HepG2 (cell line): Measurements from ENCODE around the gene CPLX3. TPM values are rescaled to one million over a fixed set of nuclear protein-coding genes. Genes with fewer than 3 reads are reported as not detected.
A peak's percentile ranks its signal among the peaks of the same experiment; 100 is the strongest.

Experiments used
- ATF3 ChIP-seq: sonication (generic); formaldehyde crosslinking; IDR thresholded peaks from 2 replicates; pipeline ENCODE4 v1.4.0; 2020; ENCODE audit warnings: missing genetic modification reagents
- ATF7 ChIP-seq, 2 experiments: fragments of 450-650 bp in 1 of 2; sonication (generic) in 1 of 2; formaldehyde crosslinking in 1 of 2; IDR thresholded peaks; 2 replicates each; pipeline versions ENCODE4 v1.4.0 to v1.6.1; 2016 to 2020; ENCODE audit warnings: antibody characterized with exemption in 1 of 2, mild to moderate bottlenecking in 1 of 2, missing genetic modification reagents in 1 of 2
- CEBPG ChIP-seq: IDR thresholded peaks from 2 replicates; pipeline ENCODE4 v1.6.1; 2016
- ELF4 ChIP-seq: sonication (generic); formaldehyde crosslinking; IDR thresholded peaks from 2 replicates; pipeline ENCODE4 v1.5.0; 2020; ENCODE audit warnings: missing genetic modification reagents, mild to moderate bottlenecking, moderate library complexity, borderline replicate concordance
- HNF4A ChIP-seq: sonication (generic); formaldehyde crosslinking; IDR thresholded peaks from 2 replicates; pipeline ENCODE4 v1.4.0; 2020; ENCODE audit warnings: missing genetic modification reagents
- MEIS1 ChIP-seq: sonication (generic); formaldehyde crosslinking; IDR thresholded peaks from 2 replicates; pipeline ENCODE4 v1.9.0; 2021; ENCODE audit warnings: mild to moderate bottlenecking, missing genetic modification reagents, moderate library complexity, borderline replicate concordance
- RBM22 ChIP-seq: fragments of 200-400 bp; formaldehyde crosslinking; optimal IDR thresholded peaks from 2 replicates; pipeline ENCODE3; 2017; ENCODE audit warnings: mild to moderate bottlenecking, low read length, moderate library complexity
- TMF1 ChIP-seq: sonication (generic); formaldehyde crosslinking; IDR thresholded peaks from 2 replicates; pipeline ENCODE4 v1.8.1; 2022; ENCODE audit warnings: low read depth, missing genetic modification reagents
- XBP1 ChIP-seq: sonication (generic); formaldehyde crosslinking; IDR thresholded peaks from 2 replicates; pipeline ENCODE4 v1.5.0; 2020; ENCODE audit warnings: missing genetic modification reagents
- ZFX ChIP-seq: sonication (generic); formaldehyde crosslinking; IDR thresholded peaks from 2 replicates; pipeline ENCODE4 v1.4.0; 2020; ENCODE audit warnings: mild to moderate bottlenecking, low read depth, missing genetic modification reagents, moderate library complexity
- ZNF292 ChIP-seq: sonication (generic); formaldehyde crosslinking; IDR thresholded peaks from 2 replicates; pipeline ENCODE4 v1.8.1; 2022; ENCODE audit warnings: mild to moderate bottlenecking, low read depth, missing genetic modification reagents, borderline replicate concordance
- ZNF30 ChIP-seq: sonication (generic); formaldehyde crosslinking; IDR thresholded peaks from 2 replicates; pipeline ENCODE4 v1.5.0; 2020; ENCODE audit warnings: mild to moderate bottlenecking, missing genetic modification reagents
- ZNF317 ChIP-seq: sonication (generic); formaldehyde crosslinking; IDR thresholded peaks from 2 replicates; pipeline ENCODE4 v1.5.0; 2020; ENCODE audit warnings: mild to moderate bottlenecking, missing genetic modification reagents
- ZNF468 ChIP-seq: sonication (generic); formaldehyde crosslinking; IDR thresholded peaks from 2 replicates; pipeline ENCODE4 v1.8.0; 2022; ENCODE audit warnings: mild to moderate bottlenecking, moderate library complexity, missing genetic modification reagents
- ZNF510 ChIP-seq: sonication (generic); formaldehyde crosslinking; IDR thresholded peaks from 2 replicates; pipeline ENCODE4 v1.4.0; 2020; ENCODE audit warnings: low read depth, mild to moderate bottlenecking, missing genetic modification reagents
- ZNF784 ChIP-seq: sonication (generic); formaldehyde crosslinking; IDR thresholded peaks from 2 replicates; pipeline ENCODE4 v1.5.1; 2020; ENCODE audit warnings: missing genetic modification reagents, mild to moderate bottlenecking, borderline replicate concordance
- ZSCAN31 ChIP-seq: sonication (generic); formaldehyde crosslinking; IDR thresholded peaks from 2 replicates; pipeline ENCODE4 v1.5.0; 2020; ENCODE audit warnings: low read depth, mild to moderate bottlenecking, missing genetic modification reagents
- ZSCAN9 ChIP-seq: IDR thresholded peaks from 2 replicates; pipeline ENCODE4 v1.6.1; 2016; ENCODE audit warnings: borderline replicate concordance
- polyA plus RNA-seq, 8 experiments: library from polyadenylated mRNA; depleted of rRNA in 3 of 8; stranded (reverse) in 7 of 8; unstranded in 1 of 8; fragments of >200 nt; fragmentation: Illumina TruSeq in 4 of 8; extraction: Trizol in 4 of 8; gene quantifications; 2 replicates each; pipeline versions ENCODE4 v1.2.1 to v1.2.3, GENCODE V29; 2011 to 2016; ENCODE audit warnings: low read depth in 4 of 8, missing spikeins in 1 of 8, mixed read lengths in 1 of 8; ENCODE audit not compliant: insufficient read depth in 1 of 8
- total RNA-seq, 5 experiments: library from RNA; depleted of rRNA; stranded (reverse); fragments of >200 nt; fragmentation: Illumina TruSeq; extraction: Trizol; gene quantifications; 2 replicates each; pipeline ENCODE4 v1.2.3, GENCODE V29; 2016; ENCODE audit warnings: low read depth in 1 of 5
- TF ChIP-seq, protein P1 (sequence below): sonication (generic); formaldehyde crosslinking; IDR thresholded peaks from 2 replicates; pipeline ENCODE4 v1.8.0; 2022; ENCODE audit warnings: missing genetic modification reagents, mild to moderate bottlenecking, moderate library complexity, borderline replicate concordance
- TF ChIP-seq, protein P2 (sequence below): sonication (generic); formaldehyde crosslinking; IDR thresholded peaks from 2 replicates; pipeline ENCODE4 v1.8.0; 2022; ENCODE audit warnings: missing genetic modification reagents, low read depth, mild to moderate bottlenecking, borderline replicate concordance
- TF ChIP-seq, protein P3 (sequence below): sonication (generic); formaldehyde crosslinking; IDR thresholded peaks from 2 replicates; pipeline ENCODE4 v1.4.0; 2020; ENCODE audit warnings: missing genetic modification reagents

Gene CPLX3
- total and polyA plus RNA-seq, 2 of the 13 experiments (the other 11 are each of a cell fraction or from before 2014, with no cell fraction given), result not detected

DNA sequence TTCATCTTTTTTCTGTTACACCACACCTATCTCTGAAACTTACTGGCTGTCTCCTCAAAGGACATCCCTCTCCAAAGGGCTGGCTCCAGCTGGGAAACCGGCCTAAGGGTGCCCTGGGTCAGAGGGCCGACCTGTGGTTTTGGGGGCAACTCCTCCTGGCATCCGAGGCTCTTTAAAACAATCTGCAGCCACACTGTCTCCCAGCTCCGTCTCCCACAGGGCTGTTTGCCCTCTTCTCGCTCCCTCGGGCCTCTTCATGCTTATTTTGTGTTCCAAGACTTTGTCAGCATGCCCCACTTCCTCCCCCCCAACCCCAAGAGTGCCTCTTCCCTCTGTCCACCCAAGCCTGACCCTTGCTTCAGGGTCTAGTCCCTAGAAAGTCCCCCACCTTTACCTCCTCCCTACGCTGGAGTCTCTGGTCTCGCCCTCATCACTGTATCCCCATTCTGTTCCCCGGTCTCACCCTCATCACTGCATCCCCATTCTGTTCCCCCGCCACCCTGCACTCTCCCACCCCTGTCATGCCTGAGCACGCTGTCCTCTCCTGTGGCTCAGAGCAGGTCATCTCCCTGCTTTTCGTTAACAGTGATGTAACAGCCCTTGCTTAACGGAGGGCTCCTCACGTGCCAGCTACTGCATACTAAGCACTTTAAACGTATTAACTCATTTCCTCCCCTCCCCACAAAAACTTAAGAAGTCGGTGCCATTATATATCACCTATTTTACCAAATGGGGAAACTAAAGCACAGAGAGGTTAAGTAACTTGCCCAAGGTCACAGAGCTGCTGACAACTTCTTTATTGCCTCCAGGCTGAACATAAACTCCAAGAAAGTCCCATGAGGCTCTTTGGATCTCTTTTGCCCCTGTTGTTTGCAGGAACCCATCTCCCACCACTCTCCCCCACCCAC, 45.6 kb upstream of the CPLX3 start (continued):
- TF ChIP-seq ELF4 (CRISPR knock-in tag), result no peak
- no peak for TF ChIP-seq ZSCAN9 (CRISPR knock-in tag)
- no peak for TF ChIP-seq XBP1
- TF ChIP-seq ZNF317 (CRISPR knock-in tag), result no peak
- TF ChIP-seq ATF3 (CRISPR knock-in tag), result no peak
- TF ChIP-seq ZNF784 (CRISPR knock-in tag), result no peak
- TF ChIP-seq MEIS1, result no peak
- no peak for TF ChIP-seq HNF4A (CRISPR knock-in tag)
- peak; percentile 29; the same call in 1 of the 2 replicates for TF ChIP-seq CEBPG (CRISPR knock-in tag)
- no peak for TF ChIP-seq ZNF468
- TF ChIP-seq, protein P1, sequence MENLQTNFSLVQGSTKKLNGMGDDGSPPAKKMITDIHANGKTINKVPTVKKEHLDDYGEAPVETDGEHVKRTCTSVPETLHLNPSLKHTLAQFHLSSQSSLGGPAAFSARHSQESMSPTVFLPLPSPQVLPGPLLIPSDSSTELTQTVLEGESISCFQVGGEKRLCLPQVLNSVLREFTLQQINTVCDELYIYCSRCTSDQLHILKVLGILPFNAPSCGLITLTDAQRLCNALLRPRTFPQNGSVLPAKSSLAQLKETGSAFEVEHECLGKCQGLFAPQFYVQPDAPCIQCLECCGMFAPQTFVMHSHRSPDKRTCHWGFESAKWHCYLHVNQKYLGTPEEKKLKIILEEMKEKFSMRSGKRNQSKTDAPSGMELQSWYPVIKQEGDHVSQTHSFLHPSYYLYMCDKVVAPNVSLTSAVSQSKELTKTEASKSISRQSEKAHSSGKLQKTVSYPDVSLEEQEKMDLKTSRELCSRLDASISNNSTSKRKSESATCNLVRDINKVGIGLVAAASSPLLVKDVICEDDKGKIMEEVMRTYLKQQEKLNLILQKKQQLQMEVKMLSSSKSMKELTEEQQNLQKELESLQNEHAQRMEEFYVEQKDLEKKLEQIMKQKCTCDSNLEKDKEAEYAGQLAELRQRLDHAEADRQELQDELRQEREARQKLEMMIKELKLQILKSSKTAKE (CRISPR knock-in tag), result no peak
- no peak for TF ChIP-seq ATF7 (IDR thresholded peaks at IDR 0.05)
- TF ChIP-seq ATF7 (CRISPR knock-in tag; IDR thresholded peaks at IDR 0.05), result 0 out of 2 replicates have a peak, but pooled peaks have one; percentile 25
- TF ChIP-seq ZFX, result no peak
- peak; percentile 27; the same call in 1 of the 2 replicates for TF ChIP-seq ZNF292
- TF ChIP-seq RBM22, result no peak
- TF ChIP-seq ZSCAN31 (CRISPR knock-in tag), result no peak
- TF ChIP-seq ZNF30 (CRISPR knock-in tag), result no peak
- no peak for TF ChIP-seq ZNF510 (CRISPR knock-in tag)
- TF ChIP-seq, protein P2, sequence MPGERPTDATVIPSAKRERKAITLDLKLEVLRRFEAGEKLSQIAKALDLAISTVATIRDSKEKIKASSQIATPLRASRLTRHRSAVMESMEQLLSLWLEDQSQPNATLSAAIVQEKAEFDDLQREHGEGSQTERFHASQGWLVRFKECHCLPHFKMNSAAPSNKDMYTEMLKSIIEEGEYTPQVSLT (CRISPR knock-in tag), result no peak
- TF ChIP-seq, protein P3, sequence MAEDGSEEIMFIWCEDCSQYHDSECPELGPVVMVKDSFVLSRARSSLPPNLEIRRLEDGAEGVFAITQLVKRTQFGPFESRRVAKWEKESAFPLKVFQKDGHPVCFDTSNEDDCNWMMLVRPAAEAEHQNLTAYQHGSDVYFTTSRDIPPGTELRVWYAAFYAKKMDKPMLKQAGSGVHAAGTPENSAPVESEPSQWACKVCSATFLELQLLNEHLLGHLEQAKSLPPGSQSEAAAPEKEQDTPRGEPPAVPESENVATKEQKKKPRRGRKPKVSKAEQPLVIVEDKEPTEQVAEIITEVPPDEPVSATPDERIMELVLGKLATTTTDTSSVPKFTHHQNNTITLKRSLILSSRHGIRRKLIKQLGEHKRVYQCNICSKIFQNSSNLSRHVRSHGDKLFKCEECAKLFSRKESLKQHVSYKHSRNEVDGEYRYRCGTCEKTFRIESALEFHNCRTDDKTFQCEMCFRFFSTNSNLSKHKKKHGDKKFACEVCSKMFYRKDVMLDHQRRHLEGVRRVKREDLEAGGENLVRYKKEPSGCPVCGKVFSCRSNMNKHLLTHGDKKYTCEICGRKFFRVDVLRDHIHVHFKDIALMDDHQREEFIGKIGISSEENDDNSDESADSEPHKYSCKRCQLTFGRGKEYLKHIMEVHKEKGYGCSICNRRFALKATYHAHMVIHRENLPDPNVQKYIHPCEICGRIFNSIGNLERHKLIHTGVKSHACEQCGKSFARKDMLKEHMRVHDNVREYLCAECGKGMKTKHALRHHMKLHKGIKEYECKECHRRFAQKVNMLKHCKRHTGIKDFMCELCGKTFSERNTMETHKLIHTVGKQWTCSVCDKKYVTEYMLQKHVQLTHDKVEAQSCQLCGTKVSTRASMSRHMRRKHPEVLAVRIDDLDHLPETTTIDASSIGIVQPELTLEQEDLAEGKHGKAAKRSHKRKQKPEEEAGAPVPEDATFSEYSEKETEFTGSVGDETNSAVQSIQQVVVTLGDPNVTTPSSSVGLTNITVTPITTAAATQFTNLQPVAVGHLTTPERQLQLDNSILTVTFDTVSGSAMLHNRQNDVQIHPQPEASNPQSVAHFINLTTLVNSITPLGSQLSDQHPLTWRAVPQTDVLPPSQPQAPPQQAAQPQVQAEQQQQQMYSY (CRISPR knock-in tag), result no peak
- no peak for TF ChIP-seq TMF1 (CRISPR knock-in tag)
